Fibroblast of skin of back (primary cell): ENCODE measurements around the gene PCDHB7. TPM values are rescaled to one million over a fixed set of nuclear protein-coding genes. Genes with fewer than 3 reads are reported as not detected.
"Not testable (repeated sequence)": the region's sequence is repeated elsewhere in the genome, so short reads cannot be mapped to it uniquely, and the experiment has no call there.

Experiments
- DNase-seq: peaks from one replicate; pipeline ENCODE4 v3.0.0-alpha.2; 2013
- polyA plus RNA-seq, 2 experiments: library from polyadenylated mRNA; unstranded; fragments of 120-200 nt; gene quantifications; one replicate each; pipeline ENCODE4 v1.2.1, GENCODE V29; 2013; ENCODE audit not compliant: insufficient read length in 2 of 2

Gene PCDHB7
- 0.50 TPM for polyA plus RNA-seq (2013, experiment 1 of 2; ENCODE audit: insufficient read length)
- polyA plus RNA-seq (2013, experiment 2 of 2; ENCODE audit: insufficient read length) = 0.52 TPM

DNA sequence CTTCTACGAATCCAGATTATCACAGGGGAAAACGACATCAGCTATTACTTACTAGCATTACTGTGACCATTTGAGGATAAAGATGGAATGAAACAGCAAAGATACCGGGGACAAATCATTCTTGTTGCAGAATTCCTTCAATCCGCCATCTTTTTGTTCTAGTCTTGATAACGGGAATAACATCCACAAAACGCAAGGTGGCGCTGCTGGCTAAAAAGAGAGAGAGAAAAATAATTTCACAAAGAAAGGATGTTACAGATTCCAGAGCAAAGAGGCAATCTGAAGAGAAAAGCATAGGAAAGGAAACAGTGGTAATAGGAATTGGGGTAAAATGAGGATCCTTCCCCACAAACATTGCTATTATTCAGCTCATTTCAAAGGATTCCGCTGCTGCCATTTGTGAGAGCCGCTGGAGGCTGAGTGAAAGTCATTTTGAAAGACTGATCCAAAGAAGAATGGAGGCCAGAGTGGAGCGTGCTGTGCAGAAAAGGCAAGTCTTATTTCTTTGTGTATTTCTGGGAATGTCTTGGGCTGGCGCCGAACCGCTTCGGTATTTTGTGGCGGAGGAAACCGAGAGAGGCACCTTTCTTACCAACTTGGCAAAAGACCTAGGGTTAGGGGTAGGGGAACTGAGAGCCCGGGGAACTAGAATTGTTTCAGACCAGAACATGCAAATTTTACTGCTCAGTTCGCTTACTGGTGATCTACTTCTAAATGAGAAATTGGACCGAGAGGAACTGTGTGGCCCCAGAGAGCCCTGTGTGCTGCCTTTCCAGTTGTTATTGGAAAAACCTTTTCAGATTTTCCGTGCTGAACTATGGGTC lies at the start of gene PCDHB7:
Gene PCDHB7 (plus strand): TSS at position 264 of the 824 bp plus-strand sequence. CDS start 192 bp downstream, at position 456.
- DNase-seq = peak; percentile 31

- not testable (repeated sequence) for DNase-seq
These were observed 48.9 kb upstream of the PCDHB7 start for GRCh38 chr5:141123396-141124135.

- no peak for DNase-seq
These were observed 45.1 kb upstream of the PCDHB7 start for GRCh38 chr5:141127305-141127704.

- DNase-seq = peak; percentile 6
These were observed 37.3 kb upstream of the PCDHB7 start, which contains the start of gene PCDHB5 for GRCh38 chr5:141135030-141135717. Gene PCDHB5 (plus strand): TSS chr5:141135206. CDS start chr5:141135435, 229 bp downstream.

- no peak for DNase-seq
These were observed 36.7 kb upstream of the PCDHB7 start for GRCh38 chr5:141135718-141136266.

DNA sequence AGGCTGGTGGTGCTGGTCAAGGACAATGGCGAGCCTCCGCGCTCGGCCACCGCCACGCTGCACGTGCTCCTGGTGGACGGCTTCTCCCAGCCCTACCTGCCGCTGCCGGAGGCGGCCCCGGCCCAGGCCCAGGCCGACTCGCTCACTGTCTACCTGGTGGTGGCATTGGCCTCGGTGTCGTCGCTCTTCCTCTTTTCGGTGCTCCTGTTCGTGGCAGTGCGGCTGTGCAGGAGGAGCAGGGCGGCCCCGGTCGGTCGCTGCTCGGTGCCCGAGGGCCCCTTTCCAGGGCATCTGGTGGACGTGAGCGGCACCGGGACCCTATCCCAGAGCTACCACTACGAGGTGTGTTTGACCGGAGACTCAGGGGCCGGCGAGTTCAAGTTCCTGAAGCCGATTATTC lies 35.1 kb upstream of the PCDHB7 start:
- DNase-seq = not testable (repeated sequence)

DNA sequence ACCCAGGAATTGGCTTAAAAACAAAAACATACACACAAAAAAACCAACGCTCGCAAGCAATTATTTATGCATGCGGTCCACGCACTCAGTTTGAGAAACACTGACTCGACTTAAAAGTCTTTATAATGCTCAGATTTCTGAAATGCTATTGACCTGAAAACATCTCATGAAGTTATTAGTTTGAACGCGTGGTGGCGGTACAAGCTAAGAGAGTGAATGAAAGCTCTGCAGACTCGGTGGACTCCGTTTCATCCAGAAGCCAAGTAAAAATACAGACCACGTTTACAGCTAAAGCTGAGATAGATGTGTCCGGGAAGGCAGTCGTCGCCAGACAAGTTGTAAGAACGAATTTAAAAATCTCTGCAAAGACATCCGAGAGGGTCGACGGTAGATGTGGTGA lies 22.6 kb upstream of the PCDHB7 start, which contains the start of gene PCDHB6:
Gene PCDHB6 (plus strand): TSS at position 246 of the 400 bp plus-strand sequence. CDS start 201 bp downstream, outside the sequence.
- peak; percentile 6 for DNase-seq

DNA sequence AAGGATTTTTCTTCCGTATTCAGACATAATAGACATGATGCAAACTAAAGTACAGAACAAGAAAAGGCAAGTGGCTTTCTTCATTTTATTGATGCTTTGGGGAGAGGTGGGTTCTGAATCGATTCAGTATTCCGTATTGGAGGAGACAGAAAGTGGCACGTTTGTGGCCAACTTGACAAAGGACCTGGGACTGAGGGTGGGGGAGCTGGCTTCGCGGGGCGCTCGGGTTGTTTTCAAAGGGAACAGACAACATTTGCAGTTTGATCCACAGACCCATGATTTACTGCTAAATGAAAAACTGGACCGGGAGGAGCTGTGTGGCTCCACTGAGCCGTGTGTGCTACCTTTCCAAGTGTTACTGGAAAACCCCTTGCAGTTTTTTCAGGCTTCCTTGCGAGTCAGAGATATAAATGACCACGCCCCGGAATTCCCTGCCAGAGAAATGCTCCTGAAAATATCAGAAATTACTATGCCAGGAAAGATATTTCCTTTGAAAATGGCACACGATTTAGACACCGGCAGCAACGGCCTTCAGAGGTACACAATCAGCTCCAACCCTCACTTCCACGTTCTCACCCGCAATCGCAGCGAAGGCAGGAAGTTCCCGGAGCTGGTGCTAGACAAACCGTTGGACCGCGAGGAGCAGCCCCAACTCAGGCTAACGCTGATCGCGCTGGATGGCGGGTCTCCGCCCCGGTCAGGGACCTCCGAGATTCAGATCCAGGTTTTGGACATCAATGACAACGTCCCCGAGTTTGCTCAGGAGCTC lies 22.0 kb upstream of the PCDHB7 start:
- DNase-seq = no peak

DNA sequence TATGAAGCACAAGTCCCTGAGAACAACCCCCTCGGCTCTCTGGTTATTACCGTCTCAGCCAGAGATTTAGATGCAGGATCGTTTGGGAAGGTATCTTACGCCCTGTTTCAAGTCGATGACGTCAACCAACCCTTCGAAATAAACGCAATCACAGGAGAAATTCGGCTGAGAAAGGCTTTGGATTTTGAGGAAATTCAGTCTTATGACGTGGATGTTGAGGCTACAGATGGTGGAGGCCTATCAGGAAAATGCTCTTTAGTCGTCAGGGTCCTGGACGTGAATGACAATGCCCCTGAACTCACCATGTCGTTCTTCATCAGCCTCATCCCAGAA lies 21.5 kb upstream of the PCDHB7 start:
- no peak for DNase-seq

DNA sequence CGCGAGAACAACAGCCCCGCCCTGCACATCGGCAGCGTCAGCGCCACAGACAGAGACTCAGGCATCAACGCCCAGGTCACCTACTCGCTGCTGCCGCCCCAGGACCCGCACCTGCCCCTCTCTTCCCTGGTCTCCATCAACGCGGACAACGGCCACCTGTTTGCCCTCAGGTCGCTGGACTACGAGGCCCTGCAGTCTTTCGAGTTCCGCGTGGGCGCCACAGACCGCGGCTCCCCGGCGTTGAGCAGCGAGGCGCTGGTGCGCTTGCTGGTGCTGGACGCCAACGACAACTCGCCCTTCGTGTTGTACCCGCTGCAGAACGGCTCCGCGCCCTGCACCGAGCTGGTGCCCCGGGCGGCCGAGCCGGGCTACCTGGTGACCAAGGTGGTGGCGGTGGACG lies 20.8 kb upstream of the PCDHB7 start:
- not testable (repeated sequence) for DNase-seq

- DNase-seq = not testable (repeated sequence)
These were observed 20.3 kb upstream of the PCDHB7 start for GRCh38 chr5:141152096-141152495.

DNA sequence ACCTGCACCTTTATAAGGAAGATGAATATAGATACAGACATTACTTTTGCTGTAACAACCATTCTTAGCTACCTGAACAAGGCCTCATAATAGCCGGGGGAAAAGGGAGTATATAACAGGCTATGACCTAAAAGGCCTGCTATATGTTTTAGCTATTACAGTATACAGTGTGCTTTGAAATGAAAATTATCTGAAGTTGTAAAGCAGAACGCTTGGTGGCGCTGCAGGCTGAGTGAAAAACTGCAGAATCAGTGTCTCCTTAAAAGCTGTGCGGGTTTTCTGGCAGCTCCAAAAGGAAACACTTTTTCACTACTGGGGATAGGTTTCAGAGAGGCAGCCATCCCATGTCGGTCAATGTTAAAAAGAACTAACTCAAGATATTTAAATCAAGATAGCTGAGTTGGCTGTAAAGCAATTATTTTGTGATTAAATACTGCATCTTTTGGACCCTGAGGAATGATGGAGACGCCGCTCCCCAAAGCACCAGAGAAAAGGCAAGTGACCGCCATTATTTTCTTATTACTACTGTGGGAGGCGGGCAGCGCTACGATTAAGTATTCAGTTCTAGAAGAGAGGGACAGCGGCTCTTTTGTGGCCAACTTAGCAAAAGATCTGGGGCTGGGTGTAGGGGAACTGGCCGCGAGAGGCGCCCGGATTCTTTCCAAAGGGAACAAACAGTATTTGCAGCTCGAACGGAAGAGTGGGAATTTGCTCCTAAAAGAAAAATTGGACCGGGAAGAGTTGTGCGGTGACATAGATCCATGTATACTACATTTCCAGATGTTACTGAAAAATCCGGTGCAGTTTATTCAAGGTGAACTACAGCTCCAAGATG lies 16.7 kb upstream of the PCDHB7 start:
- no peak for DNase-seq

GRCh38 chr5:141157356-141157755 lies 15.1 kb upstream of the PCDHB7 start:
- DNase-seq = not testable (repeated sequence)

- DNase-seq = not testable (repeated sequence)
These were observed 14.5 kb upstream of the PCDHB7 start for GRCh38 chr5:141157901-141158300.

DNA sequence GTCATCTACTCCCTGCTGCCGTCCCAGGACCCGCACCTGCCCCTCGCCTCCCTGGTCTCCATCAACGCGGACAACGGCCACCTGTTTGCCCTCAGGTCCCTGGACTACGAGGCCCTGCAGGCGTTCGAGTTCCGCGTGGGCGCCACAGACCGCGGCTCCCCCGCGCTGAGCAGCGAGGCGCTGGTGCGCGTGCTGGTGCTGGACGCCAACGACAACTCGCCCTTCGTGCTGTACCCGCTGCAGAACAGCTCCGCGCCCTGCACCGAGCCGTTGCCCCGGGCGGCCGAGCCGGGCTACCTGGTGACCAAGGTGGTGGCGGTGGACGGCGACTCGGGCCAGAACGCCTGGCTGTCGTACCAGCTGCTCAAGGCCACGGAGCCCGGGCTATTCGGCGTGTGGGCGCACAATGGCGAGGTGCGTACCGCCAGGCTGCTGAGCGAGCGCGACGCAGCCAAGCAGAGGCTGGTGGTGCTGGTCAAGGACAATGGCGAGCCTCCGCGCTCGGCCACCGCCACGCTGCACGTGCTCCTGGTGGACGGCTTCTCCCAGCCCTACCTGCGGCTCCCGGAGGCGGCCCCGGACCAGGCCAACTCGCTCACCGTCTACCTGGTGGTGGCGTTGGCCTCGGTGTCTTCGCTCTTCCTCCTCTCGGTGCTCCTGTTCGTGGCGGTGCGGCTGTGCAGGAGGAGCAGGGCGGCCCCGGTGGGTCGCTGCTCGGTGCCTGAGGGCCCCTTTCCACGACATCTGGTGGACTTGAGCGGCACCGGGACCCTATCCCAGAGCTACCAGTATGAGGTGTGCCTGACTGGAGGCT lies 2.1 kb downstream of the PCDHB7 start:
- not testable (repeated sequence) for DNase-seq

DNA sequence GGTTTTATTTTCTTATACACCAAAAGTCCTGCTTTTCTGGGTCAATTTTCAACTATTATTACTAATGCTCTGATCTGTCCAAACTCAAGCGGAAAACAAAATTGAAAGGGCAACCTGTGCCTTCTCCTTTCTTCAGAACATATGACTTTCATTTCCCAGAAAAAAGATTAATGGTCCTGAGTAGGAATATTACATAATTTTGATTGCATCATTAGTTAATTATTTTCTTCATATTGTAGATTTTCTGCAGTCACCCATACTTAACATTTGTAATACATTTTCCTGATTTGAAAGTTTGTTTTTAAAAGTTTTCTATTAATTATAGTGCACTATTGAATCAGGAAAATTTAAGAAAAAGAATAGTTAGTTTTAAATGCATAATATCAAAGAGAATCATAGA lies 3.5 kb downstream of the PCDHB7 start:
- DNase-seq = no peak

DNA sequence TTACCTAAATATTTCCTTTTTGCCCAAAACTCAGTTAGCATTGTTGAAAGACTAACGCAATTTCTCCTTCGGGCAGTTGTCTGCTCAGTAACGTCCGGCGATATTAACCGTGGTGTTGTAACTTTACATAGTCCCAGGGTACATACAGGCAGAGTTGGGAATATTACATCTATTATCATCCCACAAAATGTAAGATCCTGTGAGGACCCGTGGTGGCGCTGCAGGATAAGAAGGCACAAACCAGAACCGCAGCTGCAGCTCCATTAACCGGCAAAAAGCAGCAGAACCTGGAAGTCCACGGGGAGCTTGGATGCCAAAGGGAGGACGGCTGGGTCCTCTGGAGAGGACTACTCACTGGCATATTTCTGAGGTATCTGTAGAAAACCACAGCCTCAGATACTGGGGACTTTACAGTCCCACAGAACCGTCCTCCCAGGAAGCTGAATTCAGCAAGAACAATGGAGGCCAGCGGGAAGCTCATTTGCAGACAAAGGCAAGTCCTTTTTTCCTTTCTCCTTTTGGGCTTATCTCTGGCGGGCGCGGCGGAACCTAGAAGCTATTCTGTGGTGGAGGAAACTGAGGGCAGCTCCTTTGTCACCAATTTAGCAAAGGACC lies 5.2 kb downstream of the PCDHB7 start, which contains the start of gene PCDHB8:
Gene PCDHB8 (plus strand): TSS at position 214 of the 615 bp plus-strand sequence. CDS start 245 bp downstream, at position 459.
- not testable (repeated sequence) for DNase-seq

DNA sequence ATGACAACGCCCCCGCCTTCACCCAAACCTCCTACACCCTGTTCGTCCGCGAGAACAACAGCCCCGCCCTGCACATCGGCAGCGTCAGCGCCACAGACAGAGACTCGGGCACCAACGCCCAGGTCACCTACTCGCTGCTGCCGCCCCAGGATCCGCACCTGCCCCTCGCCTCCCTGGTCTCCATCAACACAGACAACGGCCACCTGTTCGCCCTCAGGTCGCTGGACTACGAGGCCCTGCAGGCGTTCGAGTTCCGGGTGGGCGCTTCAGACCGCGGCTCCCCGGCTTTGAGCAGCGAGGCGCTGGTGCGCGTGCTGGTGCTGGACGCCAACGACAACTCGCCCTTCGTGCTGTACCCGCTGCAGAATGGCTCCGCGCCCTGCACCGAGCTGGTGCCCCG lies 6.9 kb downstream of the PCDHB7 start:
- not testable (repeated sequence) for DNase-seq

- not testable (repeated sequence) for DNase-seq
These were observed 7.4 kb downstream of the PCDHB7 start for GRCh38 chr5:141179876-141180275.
